D721Med (cell line): ENCODE measurements around the gene KNDC1.

Experiments
- DNase-seq: peaks from one replicate; pipeline ENCODE4 v3.0.0; 2011; ENCODE audit warnings: low spot score; ENCODE audit not compliant: insufficient read length
- FAIRE-seq: peaks from 2 replicates; lab custom pipeline; 2011; peaks lifted over from hg19 to GRCh38; lab: Jason Lieb, UNC
- CTCF ChIP-seq: IDR thresholded peaks from 2 replicates; pipeline ENCODE4 v1.5.1; 2012; ENCODE audit warnings: mild to moderate bottlenecking, control low read depth; ENCODE audit not compliant: insufficient read depth; ENCODE audit errors: missing control alignments

Gene KNDC1

DNA sequence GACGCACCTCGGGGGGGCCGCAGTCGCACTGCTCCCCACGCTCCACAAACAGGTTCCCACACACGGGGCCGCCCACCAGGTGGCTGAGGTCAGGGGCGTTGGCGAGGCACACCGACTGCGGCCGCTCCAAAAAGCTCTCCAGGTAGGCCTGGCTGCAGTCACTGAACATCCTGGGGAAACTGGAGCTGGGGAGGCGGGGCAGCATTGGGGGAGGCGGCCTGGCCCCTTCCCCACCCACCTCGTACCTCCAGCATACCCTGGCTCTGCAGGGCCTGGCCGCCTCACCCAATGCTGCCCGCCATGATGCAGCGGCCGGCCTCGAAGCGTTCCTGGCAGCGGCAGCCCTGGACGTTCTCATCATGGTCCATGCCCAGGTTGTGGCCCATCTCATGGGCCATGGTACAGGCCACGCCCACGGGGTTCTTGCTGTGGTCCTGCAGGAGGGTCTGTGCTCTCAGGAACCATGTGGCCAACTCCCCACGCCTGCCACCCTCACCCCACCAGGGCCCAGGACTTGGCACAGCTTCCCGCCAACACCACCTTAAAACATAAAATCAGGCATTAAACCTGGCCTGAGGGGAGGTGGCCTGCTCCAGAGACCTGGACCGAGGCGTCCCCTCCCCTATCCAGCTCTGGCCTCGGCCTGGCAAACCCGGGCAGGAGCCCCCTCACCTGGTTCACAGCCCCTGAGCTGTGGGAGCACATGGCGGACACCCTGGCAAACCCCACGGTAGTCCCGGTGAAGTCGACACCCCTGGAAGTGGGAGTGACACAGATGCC lies 111.7 kb downstream of the KNDC1 start:
- DNase-seq (no peak), FAIRE-seq (no peak)
- TF ChIP-seq CTCF = no peak

DNA sequence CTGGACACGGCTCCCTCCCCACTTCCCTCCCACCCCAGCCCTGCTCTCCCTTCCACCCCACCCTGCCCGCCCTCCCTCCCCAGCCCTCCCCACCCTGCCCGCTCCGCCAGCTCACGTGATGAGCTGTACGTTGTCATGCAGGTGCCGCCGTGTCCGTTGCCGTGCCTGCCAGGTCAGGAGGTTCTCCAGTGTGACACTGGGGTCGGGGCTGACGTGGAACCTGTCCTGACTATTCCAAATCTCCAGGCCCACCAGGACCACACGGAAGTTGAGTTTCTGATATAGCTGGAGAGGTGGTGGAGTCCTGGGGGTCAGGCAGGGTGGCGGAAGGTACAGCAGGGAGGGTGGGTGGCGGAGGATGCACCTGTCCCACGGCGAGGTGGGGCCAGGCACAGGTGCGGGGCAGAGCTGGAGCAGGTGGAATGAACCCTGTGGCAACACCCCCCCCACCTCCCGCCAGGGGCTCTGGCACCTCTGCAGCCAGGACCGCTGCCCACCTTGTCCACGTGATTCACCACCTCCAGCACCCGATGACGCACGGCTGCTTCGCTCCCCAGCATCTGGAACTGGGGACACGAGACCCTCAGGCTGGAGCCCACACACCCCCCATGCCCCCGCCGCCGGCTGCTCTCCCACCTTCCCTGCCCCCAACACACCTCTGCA lies 112.4 kb downstream of the KNDC1 start:
- no peak for FAIRE-seq
- no peak for DNase-seq
- no peak for TF ChIP-seq CTCF

DNA sequence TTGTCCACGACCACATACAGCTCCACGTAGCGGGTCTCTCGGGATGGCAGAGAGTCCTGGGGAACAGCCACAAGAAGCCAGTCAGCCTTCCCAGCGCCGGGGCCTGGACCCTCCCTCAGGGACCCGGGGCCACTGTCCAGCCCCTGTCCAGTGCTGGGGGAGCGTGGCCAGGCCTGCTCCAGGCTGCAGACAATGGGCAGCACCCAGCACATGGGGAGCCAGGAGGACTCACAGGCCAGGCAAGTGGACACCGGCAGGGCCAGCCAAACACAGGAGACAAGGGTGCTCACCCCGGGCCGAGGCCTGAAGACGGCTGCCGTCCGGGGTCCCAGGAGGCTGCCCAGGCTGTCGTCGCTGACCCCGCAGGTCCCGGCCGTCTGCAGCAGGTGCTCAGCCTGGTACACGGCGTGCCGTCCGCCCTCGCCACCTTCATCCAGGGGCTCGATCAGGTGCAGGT lies 113.0 kb downstream of the KNDC1 start:
- FAIRE-seq (no peak), DNase-seq (no peak)
- TF ChIP-seq CTCF = no peak

GRCh38 chr10:133273534-133274143 lies 113.6 kb downstream of the KNDC1 start:
- TF ChIP-seq CTCF = no peak
- DNase-seq (no peak), FAIRE-seq (no peak)

- no peak for DNase-seq
Measured at GRCh38 chr10:133274751-133275683, 115.0 kb downstream of the KNDC1 start.

DNA sequence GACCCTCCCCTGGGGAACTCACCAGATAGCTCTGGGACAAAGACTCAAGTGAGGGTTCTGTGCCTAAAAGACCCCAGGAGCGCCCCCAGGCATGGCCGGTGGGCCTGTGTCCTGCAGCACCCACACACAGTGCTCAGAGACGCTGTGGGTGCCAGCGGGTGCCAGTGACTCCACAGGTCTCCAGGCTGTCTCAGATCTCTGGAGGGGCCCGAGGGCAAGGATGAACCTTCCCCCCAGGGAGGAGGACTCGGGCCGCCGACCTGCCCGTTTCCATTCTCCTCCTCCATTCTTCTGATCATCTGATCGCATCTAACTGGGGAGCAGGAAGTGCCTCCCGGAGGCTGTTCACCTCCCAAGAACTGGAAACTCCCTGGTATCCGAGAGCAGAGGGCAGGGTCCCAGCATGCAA lies 115.7 kb downstream of the KNDC1 start:
- DNase-seq (no peak), FAIRE-seq (no peak)
- TF ChIP-seq CTCF = no peak

More at GRCh38 chr10:133274751-133275683, 115.0 kb downstream of the KNDC1 start:
- TF ChIP-seq CTCF = no peak
- FAIRE-seq = no peak
